CD4-positive, alpha-beta memory T cell (primary cell): ENCODE results near the gene DNAH6. TPM values are rescaled to one million over a fixed set of nuclear protein-coding genes. Genes with fewer than 3 reads are reported as not detected.
A peak's percentile ranks its signal among the peaks of the same experiment; 100 is the strongest.

Source experiments
- CTCF ChIA-PET: fragments of 350-600 bp; sonication (Branson Sonifier 250); formaldehyde crosslinking; loops from one replicate; lab custom pipeline; 2021; ENCODE audit warnings: inconsistent platforms; ENCODE audit not compliant: partially characterized antibody; lab: Charles Lee
- POLR2A ChIA-PET: fragments of 350-600 bp; sonication (Branson Sonifier 250); formaldehyde crosslinking; loops from one replicate; lab custom pipeline; 2021; ENCODE audit not compliant: partially characterized antibody; lab: Charles Lee
- DNase-seq, 5 donors: peaks; one replicate each; pipeline versions ENCODE4 v3.0.0 to v3.0.0-alpha.2; 2020 to 2022; ENCODE audit warnings: mixed read lengths in 1 of 5
- H3K27ac ChIP-seq: one replicate; pipeline ENCODE4 v1.7.0; 2013; ENCODE audit warnings: low read depth, low read length
- H3K27me3 ChIP-seq: 2 replicates; pipeline ENCODE4 v1.7.0; 2013; ENCODE audit warnings: mild to moderate bottlenecking, low read length, moderate library complexity; ENCODE audit not compliant: insufficient read depth
- H3K36me3 ChIP-seq: 2 replicates; pipeline ENCODE4 v1.7.0; 2013; ENCODE audit warnings: mild to moderate bottlenecking, low read length, moderate library complexity; ENCODE audit not compliant: insufficient read depth
- H3K4me1 ChIP-seq: 2 replicates; pipeline ENCODE4 v1.7.0; 2013; ENCODE audit warnings: mild to moderate bottlenecking, low read length, moderate library complexity; ENCODE audit not compliant: insufficient read depth
- H3K4me3 ChIP-seq, 2 donors: one replicate each; pipeline ENCODE4 v1.7.0; 2013; ENCODE audit warnings: low read length in 2 of 2, mild to moderate bottlenecking in 1 of 2
- H3K9me3 ChIP-seq, 2 donors: one replicate each; pipeline ENCODE4 v1.7.0; 2013; ENCODE audit warnings: low read length in 2 of 2, control low read depth in 1 of 2; ENCODE audit not compliant: control insufficient read depth in 1 of 2
- H3K27ac Mint-ChIP-seq, 7 donors: one replicate each; pipeline ENCODE4 v1.8.0; 2020 to 2021; ENCODE audit warnings: mixed read lengths in 7 of 7, mild to moderate bottlenecking in 6 of 7, inconsistent platforms in 3 of 7, moderate library complexity in 3 of 7
- H3K27me3 Mint-ChIP-seq, 2 donors: one replicate each; pipeline ENCODE4 v1.8.0; 2020 to 2021; ENCODE audit warnings: mixed read lengths in 2 of 2
- H3K36me3 Mint-ChIP-seq, 2 donors: one replicate each; pipeline ENCODE4 v1.8.0; 2020 to 2021; ENCODE audit warnings: mixed read lengths in 2 of 2, inconsistent platforms in 1 of 2, mild to moderate bottlenecking in 1 of 2
- H3K4me1 Mint-ChIP-seq, 4 donors: one replicate each; pipeline ENCODE4 v1.8.0; 2020 to 2021; ENCODE audit warnings: mixed read lengths in 4 of 4, mild to moderate bottlenecking in 1 of 4
- H3K4me3 Mint-ChIP-seq, 8 donors: one replicate each; pipeline ENCODE4 v1.8.0; 2020 to 2021; ENCODE audit warnings: mixed read lengths in 8 of 8, mild to moderate bottlenecking in 7 of 8, moderate library complexity in 6 of 8, inconsistent platforms in 3 of 8
- H3K9me3 Mint-ChIP-seq, 8 donors: one replicate each; pipeline ENCODE4 v1.8.0; 2020 to 2021; ENCODE audit warnings: mixed read lengths in 8 of 8, mild to moderate bottlenecking in 5 of 8, inconsistent platforms in 3 of 8, moderate library complexity in 1 of 8
- intact Hi-C: fragments of 100-400 bp; cut with micrococcal nuclease; formaldehyde crosslinking; loops from one replicate; pipeline ENCODE4 v1.15.1; 2023
- polyA plus RNA-seq, 2 donors: library from polyadenylated mRNA; unstranded; fragments of 300-500 nt; fragmentation: Illumina TruSeq; gene quantifications; one replicate each; pipeline ENCODE4 v1.2.3, GENCODE V29; 2021
- total RNA-seq, 2 experiments: library from RNA; stranded (reverse); gene quantifications; one replicate each; pipeline ENCODE4 v1.2.3, GENCODE V29; 2021

Gene DNAH6
- total and polyA plus RNA-seq, 4 experiments from 2014 or later = 0.22 to 2.9 (median 1.2) TPM

DNA sequence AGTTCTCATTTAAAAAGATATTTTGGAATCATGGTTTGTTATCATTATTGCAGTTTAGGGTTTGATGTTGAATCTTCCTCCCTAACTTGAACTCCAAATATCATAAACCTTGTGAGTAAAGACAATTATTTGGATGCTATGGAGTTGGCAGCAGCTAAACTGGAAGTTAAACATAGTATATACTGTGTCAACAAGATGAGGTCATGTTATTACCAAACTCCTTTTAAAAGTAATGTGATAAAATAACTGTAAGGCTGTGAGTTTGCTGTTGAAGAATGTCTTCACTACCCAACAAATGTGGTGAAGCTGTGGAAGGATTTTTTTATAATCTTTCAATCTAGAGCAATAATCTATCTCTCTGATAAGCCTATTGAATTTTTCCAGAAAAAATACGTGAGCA is 16.0 kb downstream of the DNAH6 start:
- peaks cover 0 to 6% (median 0%) of the 10 kb centered on the region in 8 donors for H3K9me3 Mint-ChIP-seq

DNA sequence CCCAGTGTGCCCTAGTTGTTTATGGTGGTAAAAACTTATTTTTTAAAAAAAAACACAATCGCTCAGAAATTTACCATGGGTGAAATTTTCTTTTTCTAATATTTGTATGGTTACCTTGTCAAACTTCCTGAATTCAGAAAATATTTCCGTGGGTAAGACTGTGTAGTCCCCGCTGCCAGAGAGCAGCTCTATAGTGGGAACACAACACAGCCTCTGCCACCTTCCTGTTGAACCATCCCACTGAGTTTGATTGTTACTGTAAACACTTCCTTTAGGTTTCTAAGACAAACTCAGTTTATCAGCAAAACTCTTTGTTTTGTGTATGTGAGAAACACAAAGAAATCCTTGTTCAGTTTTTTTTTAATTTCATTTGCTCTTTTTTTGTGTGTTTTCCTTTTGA is 17.9 kb downstream of the DNAH6 start:
- no peaks in the 10 kb centered on the region for H3K27me3 Mint-ChIP-seq
- H3K36me3 ChIP-seq = no peaks in the 10 kb centered on the region
- peak overlapping the region in 5 of 8 donors; percentile 13 to 68 (median 40) for H3K4me3 Mint-ChIP-seq
- peaks cover 0 to 9% of the 10 kb centered on the region in 2 donors for H3K36me3 Mint-ChIP-seq
- intact Hi-C loops = no loop called here
- H3K27ac Mint-ChIP-seq = peak overlapping the region in 2 of 7 donors; percentile 52 to 78
- H3K4me1 ChIP-seq = peaks cover 15% of the 10 kb centered on the region
- peaks cover 8 to 22% (median 9%) of the 10 kb centered on the region in 4 donors for H3K4me1 Mint-ChIP-seq
- ChIA-PET CTCF (interaction anchor here (0.5 kb wide), 1 partner anchor 37 kb away, joined by 3 read pairs; no protein-coding TSS in a partner anchor), POLR2A (no interaction called here)
- no peak overlapping the region for H3K27ac ChIP-seq
- peaks cover 0 to 6% (median 0%) of the 10 kb centered on the region in 8 donors for H3K9me3 Mint-ChIP-seq
- no peak for DNase-seq
- H3K9me3 ChIP-seq = no peaks in the 10 kb centered on the region
- H3K27me3 ChIP-seq = no peaks in the 10 kb centered on the region
- H3K4me3 ChIP-seq = no peak overlapping the region

More for the DNA sequence above, 16.0 kb downstream of the DNAH6 start:
- no peak overlapping the region for H3K4me3 ChIP-seq
- ChIA-PET POLR2A (no interaction called here), CTCF (no interaction called here)
- no peaks in the 10 kb centered on the region for H3K27me3 ChIP-seq
- Mint-ChIP-seq H3K36me3 (peaks cover 0 to 9% of the 10 kb centered on the region in 2 donors), H3K27ac (no peak overlapping the region), H3K4me3 (no peak overlapping the region), H3K4me1 (peaks cover 5 to 26% (median 9%) of the 10 kb centered on the region in 4 donors), H3K27me3 (no peaks in the 10 kb centered on the region)
- H3K36me3 ChIP-seq = no peaks in the 10 kb centered on the region
- DNase-seq = no peak
- intact Hi-C loops = no loop called here
- H3K4me1 ChIP-seq = peaks cover 14% of the 10 kb centered on the region
- H3K27ac ChIP-seq = no peak overlapping the region
- no peaks in the 10 kb centered on the region for H3K9me3 ChIP-seq

DNA sequence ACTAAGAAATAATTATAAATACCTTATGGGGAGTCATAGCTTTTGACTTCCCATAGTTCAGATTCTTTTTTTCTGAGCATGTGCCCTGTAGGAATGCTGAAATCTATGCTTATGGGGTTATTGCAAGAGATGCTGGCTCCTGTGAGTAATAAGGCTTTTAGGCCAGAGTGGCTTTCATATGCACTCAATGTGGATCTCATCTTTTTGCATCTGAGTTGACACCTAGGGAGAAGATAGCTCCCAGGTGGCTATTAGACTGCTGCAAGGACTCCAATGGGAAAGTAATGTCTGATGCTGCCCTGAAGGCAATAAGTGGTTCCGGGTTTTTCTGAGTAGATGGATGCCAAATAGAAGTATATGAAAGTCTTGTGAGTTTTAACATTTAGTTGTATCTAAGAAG is 21.0 kb downstream of the DNAH6 start:
- Mint-ChIP-seq H3K27ac (no peak overlapping the region), H3K27me3 (no peaks in the 10 kb centered on the region), H3K36me3 (no peaks in the 10 kb centered on the region), H3K4me3 (no peak overlapping the region), H3K4me1 (peaks cover 20 to 37% (median 21%) of the 10 kb centered on the region in 4 donors), H3K9me3 (peaks cover 0 to 3% (median 0%) of the 10 kb centered on the region in 8 donors)
- CTCF ChIA-PET = interaction anchor here (0.6 to 0.9 kb wide), 2 partner anchors 327 to 384 kb away, joined by 3 to 4 read pairs; no protein-coding TSS in a partner anchor
- DNase-seq = no peak
- no peaks in the 10 kb centered on the region for H3K36me3 ChIP-seq
- intact Hi-C loops = no loop called here
- no peaks in the 10 kb centered on the region for H3K9me3 ChIP-seq
- H3K4me3 ChIP-seq = no peak overlapping the region
- peaks cover 29% of the 10 kb centered on the region for H3K4me1 ChIP-seq
- POLR2A ChIA-PET = no interaction called here
- H3K27me3 ChIP-seq = no peaks in the 10 kb centered on the region
- H3K27ac ChIP-seq = no peak overlapping the region

DNA sequence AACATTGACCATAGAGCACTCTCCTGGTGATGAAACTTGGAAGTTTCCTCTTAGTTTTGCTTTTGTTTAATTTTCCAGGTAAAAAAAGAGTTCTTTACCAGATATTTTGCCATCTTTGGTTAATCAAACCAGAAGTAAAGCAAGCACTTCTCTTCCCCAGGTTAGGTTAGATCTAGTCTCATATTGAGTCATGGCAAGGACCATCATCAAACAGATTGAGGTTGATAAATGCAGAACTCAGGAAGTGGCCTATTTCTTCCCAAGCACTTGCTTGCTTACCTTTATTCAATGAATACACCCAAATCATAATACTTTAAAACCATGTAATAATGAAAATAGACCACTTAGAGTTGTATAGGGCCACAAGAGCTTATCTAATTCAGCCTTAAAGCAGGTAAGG is 23.4 kb downstream of the DNAH6 start:
- peak overlapping the region in 6 of 8 donors; percentile 0 to 58 (median 27) for H3K4me3 Mint-ChIP-seq

DNA sequence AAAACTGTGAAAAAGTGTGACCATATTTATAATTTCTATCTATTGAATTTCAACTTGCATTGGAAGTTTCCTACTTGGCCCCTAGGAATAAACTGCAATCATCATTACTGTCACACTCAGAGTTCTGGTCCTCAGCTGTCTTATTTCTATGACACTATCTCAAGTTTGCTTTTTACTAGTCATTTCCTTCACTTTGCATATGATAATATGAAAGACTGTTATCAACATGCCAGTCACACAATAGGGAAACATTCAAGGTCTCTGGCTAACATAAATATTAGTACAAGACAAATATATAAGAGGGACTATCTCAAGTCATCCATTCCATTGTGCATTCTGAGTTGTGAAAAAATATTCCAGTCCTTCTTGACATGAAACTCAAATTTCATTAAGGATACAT is 28.7 kb downstream of the DNAH6 start:
- Mint-ChIP-seq H3K36me3 (no peaks in the 10 kb centered on the region), H3K9me3 (no peaks in the 10 kb centered on the region), H3K27me3 (no peaks in the 10 kb centered on the region), H3K4me3 (no peak overlapping the region), H3K4me1 (peaks cover 3 to 12% (median 4%) of the 10 kb centered on the region in 4 donors), H3K27ac (no peak overlapping the region)
- H3K27ac ChIP-seq = no peak overlapping the region
- POLR2A ChIA-PET = no interaction called here
- intact Hi-C loops = no loop called here
- no peak for DNase-seq
- H3K4me3 ChIP-seq = no peak overlapping the region
- H3K36me3 ChIP-seq = no peaks in the 10 kb centered on the region
- no peaks in the 10 kb centered on the region for H3K9me3 ChIP-seq
- CTCF ChIA-PET = no interaction called here
- H3K27me3 ChIP-seq = no peaks in the 10 kb centered on the region
- H3K4me1 ChIP-seq = peaks cover 5% of the 10 kb centered on the region

More for the DNA sequence above, 23.4 kb downstream of the DNAH6 start:
- Histone ChIP-seq H3K4me1 (peaks cover 17% of the 10 kb centered on the region), H3K4me3 (no peak overlapping the region), H3K27ac (no peak overlapping the region), H3K9me3 (no peaks in the 10 kb centered on the region), H3K36me3 (no peaks in the 10 kb centered on the region), H3K27me3 (no peaks in the 10 kb centered on the region)
- intact Hi-C loops = no loop called here
- Mint-ChIP-seq H3K36me3 (no peaks in the 10 kb centered on the region), H3K9me3 (peaks cover 0 to 3% (median 0%) of the 10 kb centered on the region in 8 donors), H3K27ac (peak overlapping the region in 6 of 7 donors; percentile 4 to 80 (median 56)), H3K27me3 (no peaks in the 10 kb centered on the region), H3K4me1 (peaks cover 13 to 23% (median 15%) of the 10 kb centered on the region in 4 donors)
- ChIA-PET POLR2A (interaction anchor here (1.2 to 1.6 kb wide), 2 partner anchors 13 to 22 kb away, joined by 3 read pairs; no protein-coding TSS in a partner anchor), CTCF (no interaction called here)
- DNase-seq = peak in 3 of 5 donors; percentile 21 to 32 (median 28)

DNA sequence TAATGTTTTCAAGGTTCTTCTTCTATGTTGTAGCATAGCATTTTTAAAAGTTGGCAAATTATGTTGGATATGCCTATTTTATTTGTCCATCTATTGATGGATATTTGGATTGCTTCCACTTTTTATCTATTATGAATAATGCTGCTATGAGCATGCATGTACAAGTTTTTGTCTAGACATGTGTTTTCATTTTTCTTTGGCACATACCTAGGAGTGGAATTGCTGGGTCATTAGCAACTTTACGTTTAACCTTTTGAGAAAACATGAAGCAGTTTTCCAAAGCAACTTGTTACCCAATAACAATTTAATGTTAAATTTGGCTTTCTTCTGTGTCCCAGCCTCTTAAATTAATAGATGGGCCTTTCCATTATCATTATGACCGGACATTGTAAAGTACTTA is 30.3 kb downstream of the DNAH6 start:
- Histone ChIP-seq H3K27ac (no peak overlapping the region), H3K9me3 (no peaks in the 10 kb centered on the region), H3K4me1 (no peaks in the 10 kb centered on the region), H3K4me3 (no peak overlapping the region), H3K36me3 (no peaks in the 10 kb centered on the region), H3K27me3 (no peaks in the 10 kb centered on the region)
- ChIA-PET CTCF (no interaction called here), POLR2A (no interaction called here)
- no peak overlapping the region for H3K4me3 Mint-ChIP-seq
- H3K9me3 Mint-ChIP-seq = no peaks in the 10 kb centered on the region
- no peaks in the 10 kb centered on the region for H3K4me1 Mint-ChIP-seq
- intact Hi-C loops = no loop called here
- H3K27me3 Mint-ChIP-seq = no peaks in the 10 kb centered on the region
- no peak for DNase-seq
- H3K27ac Mint-ChIP-seq = no peak overlapping the region
- no peaks in the 10 kb centered on the region for H3K36me3 Mint-ChIP-seq

DNA sequence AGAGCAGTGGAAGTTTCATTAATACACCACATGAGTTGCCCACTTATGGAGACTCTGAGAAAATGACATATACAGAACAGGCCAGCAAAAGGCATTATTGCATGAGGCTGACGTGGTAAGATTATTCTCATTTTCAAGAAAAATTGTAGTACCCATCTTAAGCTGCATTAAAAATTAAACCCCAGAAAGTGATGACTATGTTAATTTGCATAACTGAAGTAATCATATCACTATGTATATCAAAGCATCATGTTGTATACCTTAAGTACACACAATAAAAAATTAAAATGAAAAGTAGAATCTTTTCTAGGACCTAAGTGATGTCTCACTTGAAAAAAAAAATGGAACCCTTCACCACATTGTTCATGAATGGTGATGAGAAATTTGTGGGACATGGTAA is 32.0 kb downstream of the DNAH6 start:
- H3K27ac ChIP-seq = no peak overlapping the region
- H3K4me1 Mint-ChIP-seq = no peaks in the 10 kb centered on the region
- POLR2A ChIA-PET = interaction anchor here (0.9 kb wide), 1 partner anchor 17 kb away, joined by 4 read pairs; no protein-coding TSS in a partner anchor
- no peaks in the 10 kb centered on the region for H3K36me3 ChIP-seq
- H3K9me3 ChIP-seq = no peaks in the 10 kb centered on the region
- no peaks in the 10 kb centered on the region for H3K4me1 ChIP-seq
- H3K4me3 Mint-ChIP-seq = no peak overlapping the region
- no peak overlapping the region for H3K27ac Mint-ChIP-seq
- no peaks in the 10 kb centered on the region for H3K27me3 ChIP-seq
- CTCF ChIA-PET = no interaction called here
- no peak overlapping the region for H3K4me3 ChIP-seq
- no peaks in the 10 kb centered on the region for H3K36me3 Mint-ChIP-seq
- DNase-seq = no peak
- no peaks in the 10 kb centered on the region for H3K27me3 Mint-ChIP-seq
- intact Hi-C loops = no loop called here
- H3K9me3 Mint-ChIP-seq = no peaks in the 10 kb centered on the region
